HUES6 (cell line): ENCODE measurements around the gene MLYCD.

ENCODE experiments used
- H3K27ac ChIP-seq: 2 replicates; pipeline ENCODE4 v1.7.0; 2013; ENCODE audit warnings: low read depth, mild to moderate bottlenecking, low read length, inconsistent platforms
- H3K27me3 ChIP-seq: 2 replicates; pipeline ENCODE4 v1.6.1; 2013; ENCODE audit warnings: low read length; ENCODE audit not compliant: control insufficient read depth, insufficient read depth
- H3K36me3 ChIP-seq: 2 replicates; pipeline ENCODE4 v1.6.1; 2013; ENCODE audit warnings: low read length; ENCODE audit not compliant: control insufficient read depth, insufficient read depth
- H3K4me1 ChIP-seq: 2 replicates; pipeline ENCODE4 v1.6.1; 2013; ENCODE audit warnings: low read length; ENCODE audit not compliant: control insufficient read depth, insufficient read depth
- H3K4me3 ChIP-seq: 2 replicates; pipeline ENCODE4 v1.5.1; 2013; ENCODE audit warnings: low read depth, low read length
- H3K9ac ChIP-seq: one replicate; pipeline ENCODE4 v1.6.1; 2013; ENCODE audit warnings: mild to moderate bottlenecking, low read length
- H3K9me3 ChIP-seq: 2 replicates; pipeline ENCODE4 v1.6.1; 2013; ENCODE audit warnings: low read depth, low read length; ENCODE audit not compliant: control insufficient read depth, insufficient read depth

Gene MLYCD

GRCh38 chr16:83899272-83899897, 470 bp downstream of the MLYCD start:
- H3K9ac ChIP-seq: peak overlapping the region; percentile 83
- no peak overlapping the region for H3K27ac ChIP-seq

GRCh38 chr16:83899978-83900377, 1.1 kb downstream of the MLYCD start:
- Histone ChIP-seq H3K4me3 (peak overlapping the region; percentile 87), H3K36me3 (no peaks in the 10 kb centered on the region; the same call in 1 of the 2 replicates), H3K27ac (no peak overlapping the region), H3K27me3 (peaks cover 14% of the 10 kb centered on the region), H3K4me1 (peaks cover 12% of the 10 kb centered on the region), H3K9ac (peak overlapping the region; percentile 83), H3K9me3 (no peaks in the 10 kb centered on the region)

More at GRCh38 chr16:83899272-83899897, 470 bp downstream of the MLYCD start:
- peak overlapping the region; percentile 87 for H3K4me3 ChIP-seq
- H3K27me3 ChIP-seq: peaks cover 14% of the 10 kb centered on the region
- no peaks in the 10 kb centered on the region for H3K9me3 ChIP-seq
- H3K36me3 ChIP-seq: no peaks in the 10 kb centered on the region; the same call in 1 of the 2 replicates
- H3K4me1 ChIP-seq: peaks cover 12% of the 10 kb centered on the region

GRCh38 chr16:83900571-83900970, 1.7 kb downstream of the MLYCD start:
- Histone ChIP-seq H3K4me3 (no peak overlapping the region), H3K4me1 (peaks cover 12% of the 10 kb centered on the region), H3K9ac (no peak overlapping the region), H3K27ac (no peak overlapping the region), H3K9me3 (no peaks in the 10 kb centered on the region), H3K27me3 (peaks cover 14% of the 10 kb centered on the region), H3K36me3 (no peaks in the 10 kb centered on the region; the same call in 1 of the 2 replicates)

- Histone ChIP-seq H3K4me3 (no peak overlapping the region), H3K9me3 (no peaks in the 10 kb centered on the region), H3K27ac (no peak overlapping the region), H3K4me1 (peaks cover 12% of the 10 kb centered on the region), H3K36me3 (no peaks in the 10 kb centered on the region; the same call in 1 of the 2 replicates), H3K9ac (no peak overlapping the region), H3K27me3 (peaks cover 14% of the 10 kb centered on the region)
Observed at GRCh38 chr16:83901101-83901500, 2.2 kb downstream of the MLYCD start.

- Histone ChIP-seq H3K27me3 (peaks cover 4% of the 10 kb centered on the region; the same call in 1 of the 2 replicates), H3K36me3 (peaks cover 7% of the 10 kb centered on the region), H3K9ac (no peak overlapping the region), H3K27ac (no peak overlapping the region), H3K4me3 (no peak overlapping the region), H3K9me3 (no peaks in the 10 kb centered on the region), H3K4me1 (peaks cover 13% of the 10 kb centered on the region)
Observed at GRCh38 chr16:83903751-83904150, 4.8 kb downstream of the MLYCD start.

GRCh38 chr16:83906683-83907082, 7.8 kb downstream of the MLYCD start:
- no peak overlapping the region for H3K27ac ChIP-seq
- no peak overlapping the region for H3K9ac ChIP-seq
- no peak overlapping the region for H3K4me3 ChIP-seq
- H3K9me3 ChIP-seq: no peaks in the 10 kb centered on the region
- peaks cover 7% of the 10 kb centered on the region for H3K4me1 ChIP-seq
- H3K27me3 ChIP-seq: no peaks in the 10 kb centered on the region
- peaks cover 10% of the 10 kb centered on the region for H3K36me3 ChIP-seq

GRCh38 chr16:83907111-83907510, 8.2 kb downstream of the MLYCD start:
- no peak overlapping the region for H3K9ac ChIP-seq
- H3K27me3 ChIP-seq: no peaks in the 10 kb centered on the region
- H3K9me3 ChIP-seq: no peaks in the 10 kb centered on the region
- H3K4me3 ChIP-seq: no peak overlapping the region
- H3K27ac ChIP-seq: no peak overlapping the region
- peaks cover 8% of the 10 kb centered on the region for H3K4me1 ChIP-seq
- H3K36me3 ChIP-seq: peaks cover 12% of the 10 kb centered on the region

GRCh38 chr16:83907631-83908250, 8.8 kb downstream of the MLYCD start:
- Histone ChIP-seq H3K36me3 (peaks cover 17% of the 10 kb centered on the region), H3K4me1 (peaks cover 13% of the 10 kb centered on the region), H3K4me3 (no peak overlapping the region), H3K27ac (no peak overlapping the region), H3K9ac (no peak overlapping the region), H3K9me3 (no peaks in the 10 kb centered on the region), H3K27me3 (no peaks in the 10 kb centered on the region)

- no peak overlapping the region for H3K27ac ChIP-seq
- H3K36me3 ChIP-seq: peaks cover 17% of the 10 kb centered on the region
- H3K9ac ChIP-seq: no peak overlapping the region
- no peaks in the 10 kb centered on the region for H3K9me3 ChIP-seq
- peaks cover 15% of the 10 kb centered on the region for H3K4me1 ChIP-seq
- no peaks in the 10 kb centered on the region for H3K27me3 ChIP-seq
- H3K4me3 ChIP-seq: no peak overlapping the region
Observed at GRCh38 chr16:83908798-83909197, 9.9 kb downstream of the MLYCD start.

GRCh38 chr16:83911290-83911689, 12.4 kb downstream of the MLYCD start:
- Histone ChIP-seq H3K27me3 (no peaks in the 10 kb centered on the region), H3K4me1 (peaks cover 15% of the 10 kb centered on the region), H3K27ac (no peak overlapping the region), H3K9ac (no peak overlapping the region), H3K36me3 (peaks cover 40% of the 10 kb centered on the region), H3K9me3 (no peaks in the 10 kb centered on the region), H3K4me3 (no peak overlapping the region)

GRCh38 chr16:83912519-83913244, 13.8 kb downstream of the MLYCD start:
- Histone ChIP-seq H3K27me3 (no peaks in the 10 kb centered on the region), H3K27ac (no peak overlapping the region), H3K36me3 (peaks cover 43% of the 10 kb centered on the region)

More at GRCh38 chr16:83912519-83913244, 13.8 kb downstream of the MLYCD start:
- Histone ChIP-seq H3K9ac (no peak overlapping the region), H3K4me3 (no peak overlapping the region), H3K4me1 (peaks cover 9% of the 10 kb centered on the region), H3K9me3 (no peaks in the 10 kb centered on the region)
